GM23248 (cell line): ENCODE measurements around the gene PIK3R1. TPM values are rescaled to one million over a fixed set of nuclear protein-coding genes. Genes with fewer than 3 reads are reported as not detected.

Experiments
- DNase-seq: peaks from one replicate; pipeline ENCODE4 v3.0.0-alpha.2; 2015
- H2AFZ ChIP-seq: fragments of 200-600 bp; sonication (generic); 2 replicates; pipeline ENCODE4 v1.6.1; 2016; ENCODE audit warnings: antibody characterized with exemption
- H3F3A ChIP-seq: fragments of 200-600 bp; sonication (generic); 2 replicates; pipeline ENCODE4 v1.6.1; 2016; ENCODE audit warnings: mild to moderate bottlenecking, antibody characterized with exemption, mixed run types; ENCODE audit not compliant: insufficient read depth
- H3K27ac ChIP-seq: fragments of 200-600 bp; sonication (generic); 2 replicates; pipeline ENCODE4 v1.5.1; 2016; ENCODE audit warnings: mild to moderate bottlenecking
- H3K27me3 ChIP-seq: fragments of 200-600 bp; sonication (generic); replicated peaks from 2 replicates; pipeline ENCODE4 v1.6.1; 2016; ENCODE audit warnings: mild to moderate bottlenecking; ENCODE audit not compliant: insufficient read depth
- H3K36me3 ChIP-seq: fragments of 200-600 bp; sonication (generic); 2 replicates; pipeline ENCODE4 v1.6.1; 2016; ENCODE audit warnings: low read depth, mild to moderate bottlenecking
- H3K4me1 ChIP-seq: fragments of 200-600 bp; sonication (generic); 2 replicates; pipeline ENCODE4 v1.6.1; 2016; ENCODE audit warnings: mild to moderate bottlenecking; ENCODE audit not compliant: insufficient read depth
- H3K4me2 ChIP-seq: fragments of 200-600 bp; sonication (generic); one replicate; pipeline ENCODE4 v1.6.1; 2016; ENCODE audit warnings: mild to moderate bottlenecking; ENCODE audit not compliant: unreplicated experiment
- H3K4me3 ChIP-seq: fragments of 200-600 bp; sonication (generic); 2 replicates; pipeline ENCODE4 v1.5.1; 2016; ENCODE audit warnings: mild to moderate bottlenecking
- H3K79me2 ChIP-seq: fragments of 200-600 bp; sonication (generic); 2 replicates; pipeline ENCODE4 v1.6.1; 2016; ENCODE audit warnings: mild to moderate bottlenecking; ENCODE audit not compliant: insufficient read depth
- H3K9ac ChIP-seq: fragments of 200-600 bp; sonication (generic); 2 replicates; pipeline ENCODE4 v1.6.1; 2016; ENCODE audit warnings: mild to moderate bottlenecking
- H3K9me2 ChIP-seq: fragments of 200-600 bp; sonication (generic); 2 replicates; pipeline ENCODE4 v1.6.1; 2016; ENCODE audit warnings: mixed run types, mild to moderate bottlenecking, moderate library complexity; ENCODE audit not compliant: insufficient read depth
- H3K9me3 ChIP-seq: fragments of 200-600 bp; sonication (generic); one replicate; pipeline ENCODE4 v1.6.1; 2017; ENCODE audit warnings: low read depth
- H4K20me1 ChIP-seq: fragments of 200-600 bp; sonication (generic); 2 replicates; pipeline ENCODE4 v1.6.0; 2016; ENCODE audit not compliant: insufficient read depth
- EZH2 ChIP-seq: fragments of 200-600 bp; sonication (generic); IDR thresholded peaks from 2 replicates; pipeline ENCODE4 v1.6.1; 2018; ENCODE audit warnings: antibody characterized with exemption, mild to moderate bottlenecking; ENCODE audit not compliant: insufficient read depth, poor library complexity, severe bottlenecking
- EZH2phosphoT487 ChIP-seq: fragments of 200-600 bp; sonication (generic); IDR thresholded peaks from 2 replicates; pipeline ENCODE4 v1.6.1; 2018; ENCODE audit warnings: antibody characterized with exemption, moderate library complexity, mild to moderate bottlenecking, low read depth; ENCODE audit not compliant: insufficient read depth
- WGBS, 2 experiments: methylation state at CpG; one replicate each; pipeline ENCODE4 v1.1.6; 2015 to 2017; ENCODE audit warnings: low lambda C conversion rate in 2 of 2, low coverage in 1 of 2; ENCODE audit errors: missing lambda C conversion rate in 2 of 2; 5-methylcytosine and 5-hydroxymethylcytosine counted together
- in situ Hi-C: fragments of 300-500 bp; cut with MboI; formaldehyde crosslinking; loops from 2 replicates; pipeline ENCODE4 v1.15.0; 2020
- polyA plus RNA-seq: library from polyadenylated mRNA; unstranded; fragments of >200 nt; fragmentation: Nextera tagmentation; extraction: Ambion mirVana; gene quantifications from 2 replicates; pipeline ENCODE4 v1.2.1, GENCODE V29; 2016
- total RNA-seq: library from RNA; depleted of rRNA; stranded (reverse); fragments of >200 nt; shearing (Covaris generic); gene quantifications from 2 replicates; pipeline ENCODE4 v1.2.3, GENCODE V29; 2014

PIK3R1 gene
- total and polyA plus RNA-seq, 2 experiments from 2014 or later: 8.4 to 14.4 TPM

DNA sequence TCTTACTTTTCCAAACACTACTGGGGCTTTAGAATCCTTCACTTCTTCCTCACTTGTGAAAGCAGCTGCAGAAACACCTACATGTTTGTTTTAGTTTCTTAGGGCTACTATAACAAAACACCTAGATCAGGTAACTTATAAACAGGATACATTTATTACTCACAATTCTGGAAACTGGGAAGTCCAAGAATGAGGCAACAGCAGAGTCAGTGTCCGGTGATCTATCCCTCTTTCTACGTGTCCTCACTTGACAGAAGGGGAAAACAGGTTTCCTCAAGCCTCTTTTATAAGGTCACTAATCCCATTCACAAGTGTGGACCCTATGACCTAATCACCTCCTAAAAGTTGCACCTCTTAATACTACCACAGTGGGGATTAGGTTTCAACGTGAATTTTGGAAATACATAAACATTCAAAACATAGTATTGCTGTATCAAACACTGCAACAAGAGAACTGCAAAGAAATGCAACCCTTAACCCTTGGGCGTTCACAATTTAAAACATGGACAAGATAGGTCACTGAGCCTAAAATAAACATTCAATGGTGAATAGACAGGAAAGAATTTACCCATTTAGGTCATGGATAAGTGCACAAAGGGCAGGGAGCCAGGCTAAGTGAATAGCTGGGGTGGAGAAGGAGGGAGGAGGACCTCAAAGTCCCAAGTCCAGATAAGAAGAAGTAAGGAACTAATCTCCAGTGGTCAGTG, 104.3 kb downstream of the PIK3R1 start:
- H3K9ac ChIP-seq: no peak overlapping the region
- no peaks in the 10 kb centered on the region for H3K36me3 ChIP-seq
- H3K4me3 ChIP-seq: no peak overlapping the region
- peaks cover 18% of the 10 kb centered on the region for H3K4me1 ChIP-seq
- no peaks in the 10 kb centered on the region for H3K9me3 ChIP-seq
- H3K79me2 ChIP-seq: no peaks in the 10 kb centered on the region
- H2AFZ ChIP-seq: no peak overlapping the region
- no peaks in the 10 kb centered on the region for H3K9me2 ChIP-seq
- H4K20me1 ChIP-seq: no peaks in the 10 kb centered on the region
- peaks cover 22% of the 10 kb centered on the region for H3F3A ChIP-seq
- DNase-seq: peak; percentile 45
- in situ Hi-C loops: no loop called here
- no peaks in the 10 kb centered on the region for H3K27me3 ChIP-seq
- H3K27ac ChIP-seq: no peak overlapping the region
- 75 to 84% methylated on average over 4 of the region's 4 CpGs for WGBS, 2 experiments
- no peak overlapping the region for H3K4me2 ChIP-seq
- TF ChIP-seq EZH2: no peak
- TF ChIP-seq EZH2phosphoT487: no peak

DNA sequence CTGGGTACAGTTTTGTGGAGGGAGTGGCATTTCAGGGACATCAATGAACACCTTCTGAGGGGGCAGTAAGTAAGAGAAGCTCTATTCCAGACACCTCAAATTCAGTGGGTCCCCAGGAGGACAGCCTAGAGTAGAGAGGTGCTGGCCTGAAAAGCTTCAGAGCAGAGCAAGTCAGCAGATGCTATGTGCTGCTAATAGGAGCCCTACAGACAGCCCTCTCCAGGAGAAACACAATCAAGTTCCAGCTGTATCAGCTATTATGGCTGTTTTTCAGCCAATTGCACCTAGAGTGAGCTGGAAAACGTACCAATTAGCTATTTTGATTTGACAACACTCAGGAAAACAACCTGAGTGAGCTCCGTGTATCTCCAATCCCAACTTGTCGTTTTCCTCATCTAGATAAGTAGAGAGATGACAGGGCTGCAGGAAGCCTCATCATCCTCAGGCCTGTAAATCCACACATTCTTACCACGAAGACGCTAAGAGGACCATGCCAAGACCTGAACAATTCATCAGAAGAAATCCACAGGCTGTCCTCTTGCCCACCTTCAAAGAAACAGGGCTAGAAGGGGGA, 104.9 kb downstream of the PIK3R1 start:
- no peaks in the 10 kb centered on the region for H3K27me3 ChIP-seq
- peaks cover 22% of the 10 kb centered on the region for H3F3A ChIP-seq
- DNase-seq: no peak
- H3K9me3 ChIP-seq: no peaks in the 10 kb centered on the region
- no peaks in the 10 kb centered on the region for H3K79me2 ChIP-seq
- no peaks in the 10 kb centered on the region for H3K36me3 ChIP-seq
- no peaks in the 10 kb centered on the region for H4K20me1 ChIP-seq
- H3K4me1 ChIP-seq: peaks cover 18% of the 10 kb centered on the region
- no peak overlapping the region for H3K4me3 ChIP-seq
- no peak overlapping the region for H3K9ac ChIP-seq
- no peaks in the 10 kb centered on the region for H3K9me2 ChIP-seq
- H2AFZ ChIP-seq: no peak overlapping the region
- TF ChIP-seq EZH2: no peak
- TF ChIP-seq EZH2phosphoT487: no peak
- in situ Hi-C loops: no loop called here
- H3K4me2 ChIP-seq: no peak overlapping the region
- 94 to 97% methylated on average over 5 of the region's 5 CpGs for WGBS, 2 experiments
- no peak overlapping the region for H3K27ac ChIP-seq

DNA sequence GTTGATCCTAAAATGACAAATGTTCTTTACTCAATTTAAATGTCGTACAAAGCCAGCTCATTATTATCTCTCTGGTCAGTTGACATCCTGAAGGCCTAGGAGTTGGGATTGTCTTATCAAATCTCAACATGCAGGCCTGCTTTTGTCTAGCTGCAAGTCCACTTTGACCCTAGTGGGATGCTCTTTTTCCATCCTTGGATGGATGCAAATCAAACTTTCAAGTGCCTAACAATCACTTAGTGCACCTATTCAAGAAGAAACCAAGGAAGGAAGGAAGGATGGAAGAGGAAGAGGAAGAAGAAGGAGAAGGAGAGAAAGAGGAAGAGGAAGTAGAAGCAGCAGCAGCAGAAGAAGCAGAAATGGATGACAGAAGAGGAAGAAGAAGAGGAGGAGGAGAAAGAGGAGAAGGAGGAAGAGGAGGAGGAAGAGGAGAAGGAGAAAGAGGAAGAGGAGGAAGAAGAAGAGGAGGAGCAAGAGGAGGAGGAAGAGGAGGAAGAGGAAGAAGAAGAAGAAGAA, 109.6 kb downstream of the PIK3R1 start:
- no peak for DNase-seq
- Histone ChIP-seq H3K4me2 (no peak overlapping the region), H3K9me3 (no peaks in the 10 kb centered on the region), H2AFZ (no peak overlapping the region), H3F3A (peaks cover 2% of the 10 kb centered on the region; the same call in 1 of the 2 replicates), H3K79me2 (no peaks in the 10 kb centered on the region), H3K4me3 (no peak overlapping the region), H3K27me3 (no peaks in the 10 kb centered on the region), H3K9ac (no peak overlapping the region), H3K36me3 (no peaks in the 10 kb centered on the region), H4K20me1 (no peaks in the 10 kb centered on the region), H3K4me1 (peaks cover 8% of the 10 kb centered on the region), H3K9me2 (no peaks in the 10 kb centered on the region), H3K27ac (no peak overlapping the region)
- in situ Hi-C loops: no loop called here
- WGBS, 2 experiments: 85 to 100% methylated on average over 1 of the region's 1 CpG
- TF ChIP-seq EZH2: no peak
- no peak for TF ChIP-seq EZH2phosphoT487

DNA sequence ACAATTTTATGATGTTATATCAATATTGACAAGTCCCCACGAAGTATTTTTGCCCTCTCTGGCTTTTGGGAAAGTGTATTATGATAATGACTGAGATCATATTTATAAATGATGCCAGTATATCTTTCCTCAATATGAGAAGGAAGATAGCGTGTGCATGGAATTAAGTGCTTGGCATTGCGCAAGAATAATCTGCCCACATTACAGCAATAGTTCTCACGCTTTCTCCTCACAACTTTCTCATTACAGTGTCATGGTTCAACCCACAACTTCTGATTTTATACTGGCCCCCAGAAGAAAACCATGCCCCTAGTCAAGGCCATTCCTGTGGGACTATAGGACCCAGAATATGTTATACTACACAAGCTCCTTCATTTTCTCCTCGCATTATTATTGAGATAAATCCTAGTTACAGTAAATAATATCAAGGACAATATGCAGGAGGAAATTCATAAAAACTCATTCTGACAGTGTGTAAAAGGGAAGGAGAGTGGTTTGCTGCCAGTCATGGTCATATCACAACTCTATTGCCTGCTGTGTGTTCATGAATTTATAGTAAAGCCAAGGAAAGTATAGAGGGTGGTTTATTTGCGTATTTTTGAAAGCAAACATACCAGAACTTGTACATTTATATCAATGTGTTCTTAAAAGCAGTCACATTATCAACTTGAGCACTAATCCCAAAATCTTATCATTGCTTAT, 114.1 kb downstream of the PIK3R1 start:
- Histone ChIP-seq H3K9me3 (no peaks in the 10 kb centered on the region), H3K4me3 (no peak overlapping the region), H4K20me1 (no peaks in the 10 kb centered on the region), H3K36me3 (no peaks in the 10 kb centered on the region), H3F3A (peaks cover 46% of the 10 kb centered on the region), H2AFZ (no peak overlapping the region), H3K9me2 (no peaks in the 10 kb centered on the region), H3K27me3 (no peaks in the 10 kb centered on the region), H3K27ac (no peak overlapping the region), H3K4me2 (no peak overlapping the region), H3K79me2 (no peaks in the 10 kb centered on the region), H3K4me1 (peaks cover 47% of the 10 kb centered on the region), H3K9ac (no peak overlapping the region)
- DNase-seq: peak; percentile 72
- TF ChIP-seq EZH2 (no peak), EZH2phosphoT487 (no peak)
- WGBS, 2 experiments: 55 to 60% methylated on average over 6 of the region's 6 CpGs
- in situ Hi-C loops: no loop called here
